GM18907 (cell line): Measurements from ENCODE around the gene CXXC1.
"Not testable (repeated sequence)": the region's sequence is repeated elsewhere in the genome, so short reads cannot be mapped to it uniquely, and the experiment has no call there.

ENCODE experiments used
- ATAC-seq: cut with Tn5 transposase; IDR thresholded peaks from one replicate; pipeline ENCODE4 v1.9.1; 2021; ENCODE audit warnings: mild to moderate bottlenecking, moderate library complexity; ENCODE audit not compliant: unreplicated experiment

CXXC1 gene

GRCh38 chr18:50287441-50288347 lies at the start of gene CXXC1:
TSS of gene CXXC1 (minus strand) at chr18:50287692. CDS start at chr18:50287589, 103 bp downstream.
- peak; percentile 90 for ATAC-seq

DNA sequence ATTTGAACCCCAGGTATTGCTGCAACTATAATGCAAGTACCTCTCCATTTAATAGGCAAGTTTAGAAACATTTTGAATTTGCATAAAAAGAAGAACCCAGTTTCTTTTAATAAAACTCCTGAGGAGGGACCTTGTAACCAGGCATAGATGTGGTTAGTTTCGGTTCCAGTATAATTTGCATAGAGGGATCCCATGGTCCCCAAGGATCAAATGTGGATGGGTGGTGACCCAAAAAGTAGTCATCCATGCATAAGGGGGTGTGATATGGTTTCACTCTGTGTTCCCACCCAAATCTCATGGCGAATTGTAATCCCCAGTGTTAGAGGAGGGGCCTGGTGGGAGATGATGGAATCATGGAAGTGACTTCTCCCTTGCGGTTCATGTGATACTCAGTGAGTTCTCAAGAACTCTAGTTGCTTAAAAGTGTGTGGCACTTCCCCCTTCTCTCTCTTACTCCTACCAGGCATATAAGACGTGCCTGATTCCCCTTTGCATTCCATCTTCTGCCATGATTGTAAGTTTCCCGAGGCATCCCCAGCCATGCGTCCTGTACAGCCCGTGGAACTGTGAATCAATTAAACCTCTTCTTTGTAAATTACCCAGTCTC lies 47.2 kb upstream of the CXXC1 start:
- ATAC-seq, result peak; percentile 76

DNA sequence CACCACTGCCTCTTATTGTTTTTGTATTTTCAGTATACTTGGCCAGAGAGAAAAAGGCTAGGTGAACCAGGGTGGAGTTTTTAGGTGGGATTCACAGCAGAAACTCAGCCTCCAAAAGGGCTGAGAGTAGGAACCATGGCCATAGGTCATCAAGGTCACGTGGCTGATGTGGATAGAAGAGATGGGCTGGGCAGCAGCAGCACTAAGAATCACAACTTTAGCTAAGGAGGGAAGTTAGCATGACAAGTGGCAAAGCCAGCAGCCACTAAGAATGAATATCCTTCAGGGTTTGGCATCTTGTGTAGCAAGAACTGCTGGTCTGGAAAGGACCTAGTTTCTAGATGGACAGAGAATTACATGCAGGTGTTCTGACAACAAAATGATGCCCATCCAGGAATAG lies 44.2 kb upstream of the CXXC1 start:
- no peak for ATAC-seq

- no peak for ATAC-seq
Measured at GRCh38 chr18:50330176-50330575, 42.7 kb upstream of the CXXC1 start.

DNA sequence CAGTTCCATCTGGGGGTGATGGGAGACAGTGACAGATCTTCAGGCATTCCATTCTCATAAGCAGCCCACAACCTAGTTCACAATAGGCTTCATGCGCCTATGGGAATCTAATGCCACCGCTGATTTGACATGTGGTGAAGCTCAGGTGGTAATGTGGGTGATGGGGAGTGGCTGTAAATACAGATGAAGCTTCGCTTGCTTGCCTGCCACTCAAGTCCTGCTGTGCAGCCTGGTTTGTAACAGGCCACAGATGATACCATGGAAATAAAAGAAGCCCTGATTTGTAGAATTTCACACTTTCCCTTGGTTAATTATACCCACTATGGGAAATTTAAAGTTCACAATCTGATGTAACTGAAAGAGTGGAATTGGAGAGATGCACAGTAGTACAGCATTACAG lies 40.5 kb upstream of the CXXC1 start:
- ATAC-seq, result no peak

DNA sequence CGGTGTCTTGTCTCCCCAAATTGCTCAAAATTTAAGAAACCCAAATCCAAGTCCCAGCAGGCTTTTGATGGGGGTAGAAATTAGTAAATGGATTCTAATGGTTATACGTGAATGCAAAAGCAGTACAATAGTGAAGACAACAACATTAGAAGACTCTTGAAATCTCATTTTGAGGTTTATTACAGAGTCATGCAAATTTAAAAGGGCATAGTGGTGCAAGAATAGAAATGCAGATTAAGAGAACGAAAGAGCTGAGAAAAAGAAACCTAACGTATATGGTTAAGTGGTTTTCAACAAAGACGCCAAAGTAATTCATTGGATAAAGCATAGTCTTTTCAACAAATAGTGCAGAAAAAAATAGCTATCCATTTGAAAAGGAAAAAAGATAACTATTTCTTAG lies 33.2 kb upstream of the CXXC1 start:
- ATAC-seq, result peak; percentile 73

DNA sequence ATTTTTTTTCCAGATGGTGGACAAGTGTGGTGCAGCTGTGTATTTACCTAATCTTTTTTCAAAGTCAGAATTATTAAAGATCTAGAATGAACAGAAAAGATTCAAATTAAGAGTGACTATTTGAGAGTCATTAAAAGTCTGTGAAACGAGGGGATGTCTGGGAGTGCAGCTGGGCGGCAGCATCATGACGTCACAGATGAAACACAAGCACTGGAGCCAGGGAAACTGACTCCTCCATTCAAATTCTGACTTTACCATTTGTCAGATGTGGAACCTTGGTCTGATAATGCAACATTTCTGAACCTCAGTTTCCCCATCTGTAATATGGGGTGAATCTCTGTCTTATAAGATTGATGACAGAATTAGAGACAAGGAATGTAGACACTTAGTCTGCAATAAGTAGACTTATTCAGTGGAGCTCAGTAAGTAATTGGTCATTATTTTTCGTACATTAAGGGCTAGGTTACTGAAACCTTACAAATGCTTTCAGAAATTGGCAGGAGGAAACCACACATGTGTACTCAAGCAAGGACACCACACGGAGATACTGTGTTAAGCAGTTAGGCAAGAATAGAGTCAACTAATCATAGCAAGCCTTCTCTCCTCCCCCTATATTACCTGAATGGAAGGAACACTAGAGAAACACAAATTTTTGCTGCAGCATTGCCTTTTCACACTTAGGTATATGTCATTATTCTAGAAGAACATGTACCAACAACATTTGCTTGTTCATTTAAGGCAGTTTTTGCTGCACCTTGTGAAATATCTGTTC lies 27.8 kb upstream of the CXXC1 start:
- peak; percentile 79 for ATAC-seq

DNA sequence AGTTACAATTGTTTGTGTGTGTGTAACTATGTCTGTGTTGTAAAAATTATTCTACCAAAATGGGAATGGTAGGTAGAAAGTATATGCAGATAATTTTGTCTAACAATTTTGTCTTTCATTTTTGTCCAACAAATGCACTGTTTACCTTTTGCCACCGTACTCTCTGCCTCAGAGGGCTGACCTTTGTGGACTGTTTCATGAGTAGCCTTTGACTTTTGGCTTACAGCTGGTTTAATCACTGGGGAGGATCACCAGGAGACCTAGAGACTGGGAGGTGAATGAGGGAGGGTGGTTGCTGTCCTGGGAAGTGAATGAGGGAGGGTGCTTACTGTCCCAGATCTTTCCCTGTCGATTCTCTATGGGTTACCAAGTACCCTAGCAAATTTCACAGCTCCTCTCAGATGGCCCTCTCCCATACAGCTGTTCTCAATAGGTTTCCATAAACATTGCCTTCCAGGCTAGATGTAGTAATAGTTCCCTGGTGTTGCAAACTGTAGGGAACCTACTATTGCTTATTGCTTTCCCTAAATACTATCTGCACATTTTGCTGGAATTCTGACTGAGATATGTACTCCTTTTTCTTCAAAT lies 26.5 kb upstream of the CXXC1 start:
- ATAC-seq, result no peak

DNA sequence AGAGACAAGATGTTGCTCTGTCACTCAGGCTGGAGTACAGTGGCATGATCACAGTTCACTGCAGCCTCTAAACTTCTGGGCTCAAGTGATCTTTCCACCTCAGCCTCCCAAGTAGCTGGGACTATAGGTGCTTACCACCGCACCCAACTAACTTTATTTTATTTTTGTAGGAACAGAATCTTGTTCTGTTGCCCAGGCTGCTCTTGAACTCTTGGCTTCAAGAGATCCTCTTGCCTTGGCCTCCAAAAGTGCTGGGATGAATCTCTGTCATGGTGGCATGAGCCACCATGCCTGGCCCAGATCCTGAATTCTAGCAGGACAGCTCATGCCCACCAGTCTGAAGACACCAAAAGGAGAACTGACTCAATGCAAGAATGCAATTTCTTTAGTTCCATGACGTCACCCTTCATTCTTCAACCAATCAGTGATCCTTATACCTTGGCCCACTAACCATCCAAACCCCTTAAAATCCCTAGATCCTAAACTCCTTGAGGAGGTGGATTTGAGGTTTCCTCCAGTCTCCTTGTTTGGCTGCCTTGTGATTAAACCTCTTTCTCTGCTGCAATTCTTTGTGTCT lies 25.6 kb upstream of the CXXC1 start:
- ATAC-seq, result peak; percentile 43

DNA sequence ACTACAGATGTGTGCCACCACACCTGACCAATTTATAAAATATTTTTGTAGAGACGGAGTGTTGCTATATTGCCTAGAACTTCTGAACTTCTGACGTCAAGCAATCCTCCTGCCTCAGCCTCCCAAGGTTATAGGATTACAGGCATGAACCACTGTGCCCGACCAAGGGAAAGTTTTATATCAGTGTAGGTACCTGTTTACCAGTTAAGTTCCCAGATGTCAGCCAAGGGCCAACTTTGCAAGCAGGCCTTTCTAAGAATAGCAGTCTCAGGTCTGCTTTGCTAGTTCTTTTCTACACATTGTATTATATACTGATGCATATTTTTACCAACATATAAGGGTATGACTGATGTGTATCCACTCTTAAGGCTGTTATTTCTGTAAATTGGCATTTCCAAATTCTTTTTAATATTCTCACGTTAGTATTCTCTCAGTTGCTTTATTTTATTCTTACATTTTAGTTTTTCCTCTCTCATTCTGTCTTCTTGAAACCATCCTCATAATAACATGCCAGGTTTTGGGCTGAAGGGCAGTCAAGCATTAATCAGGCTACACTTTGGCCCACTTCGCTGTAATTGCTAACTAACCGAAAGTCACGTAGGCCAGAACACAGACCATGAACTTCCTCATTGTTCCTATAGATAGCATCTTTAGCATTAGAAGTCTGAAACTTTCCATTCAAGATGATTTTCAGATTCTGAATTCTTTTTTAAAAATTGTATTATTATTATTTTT lies 25.0 kb upstream of the CXXC1 start:
- peak; percentile 80 for ATAC-seq

GRCh38 chr18:50311650-50312049 lies 24.2 kb upstream of the CXXC1 start:
- no peak for ATAC-seq

DNA sequence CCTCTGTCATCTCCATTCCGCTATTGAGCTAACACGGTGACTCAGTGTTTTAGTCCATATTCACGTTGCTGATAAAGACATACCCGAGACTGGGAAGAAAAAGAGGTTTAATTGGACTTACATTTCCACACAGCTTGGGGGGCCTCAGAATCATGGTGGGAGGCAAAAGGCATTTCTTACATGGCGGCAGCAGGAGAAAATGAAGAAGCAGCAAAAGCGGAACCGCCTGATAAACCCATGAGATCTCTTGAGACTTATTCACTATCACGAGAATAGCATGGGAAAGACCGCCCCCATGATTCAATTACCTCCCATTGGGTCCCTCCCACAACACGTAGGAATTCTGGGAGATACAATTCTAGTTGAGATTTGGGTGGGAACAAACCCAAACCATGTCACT lies 22.6 kb upstream of the CXXC1 start:
- no peak for ATAC-seq

DNA sequence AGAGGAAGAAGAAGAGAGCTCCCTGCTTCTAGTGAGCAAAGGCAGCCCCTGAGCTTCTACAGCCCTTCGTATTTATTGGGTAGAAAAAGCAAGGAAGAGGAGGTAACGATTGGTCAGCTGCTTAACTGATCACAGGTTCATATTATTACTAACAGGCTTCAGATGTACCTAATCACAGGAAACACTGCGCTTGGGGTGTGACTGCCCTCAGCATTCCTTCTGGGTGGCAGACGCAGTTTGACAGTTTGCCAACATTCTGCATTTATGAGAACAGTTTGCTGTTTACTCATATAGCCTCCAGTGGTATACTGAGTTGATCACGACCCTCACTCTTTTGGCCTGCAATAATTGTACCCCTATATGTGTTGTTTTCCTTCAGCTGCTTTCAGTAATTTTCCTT lies 21.4 kb upstream of the CXXC1 start:
- not testable (repeated sequence) for ATAC-seq

DNA sequence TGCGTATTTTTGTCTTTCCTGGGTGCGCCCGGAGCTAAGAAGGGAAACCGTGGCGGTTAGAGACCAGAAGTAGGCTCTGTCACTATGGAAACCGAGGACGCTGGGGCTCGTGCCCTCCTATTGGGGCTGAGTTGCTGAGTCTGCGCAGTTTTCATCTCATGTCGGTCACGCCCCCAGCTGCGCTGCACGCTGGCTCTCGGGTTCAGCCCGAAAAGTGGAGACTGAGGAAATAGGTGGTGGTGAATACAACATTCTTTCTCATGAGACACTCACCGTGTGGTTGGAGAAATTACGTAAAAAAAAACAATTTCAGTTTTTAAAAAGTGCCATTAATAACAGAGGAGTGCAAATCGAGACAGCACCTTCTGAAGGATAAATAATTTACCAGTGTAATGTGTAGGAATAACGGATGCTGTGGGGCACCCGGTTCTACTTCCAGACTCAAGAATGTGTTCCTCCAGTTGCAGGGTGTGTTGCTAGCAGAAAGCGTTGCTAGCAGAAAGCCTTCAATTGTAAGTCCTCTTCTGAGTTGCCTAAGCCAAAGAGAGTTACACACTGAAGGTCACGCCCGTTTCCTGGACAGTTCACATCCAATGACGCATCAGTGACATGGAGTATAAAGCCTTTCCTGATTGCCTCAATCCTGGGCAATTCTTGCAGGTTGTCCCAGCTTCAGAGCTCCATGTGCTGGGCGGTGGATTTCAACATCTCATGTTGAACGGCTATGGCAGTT lies 20.4 kb upstream of the CXXC1 start:
- ATAC-seq, result peak; percentile 93

DNA sequence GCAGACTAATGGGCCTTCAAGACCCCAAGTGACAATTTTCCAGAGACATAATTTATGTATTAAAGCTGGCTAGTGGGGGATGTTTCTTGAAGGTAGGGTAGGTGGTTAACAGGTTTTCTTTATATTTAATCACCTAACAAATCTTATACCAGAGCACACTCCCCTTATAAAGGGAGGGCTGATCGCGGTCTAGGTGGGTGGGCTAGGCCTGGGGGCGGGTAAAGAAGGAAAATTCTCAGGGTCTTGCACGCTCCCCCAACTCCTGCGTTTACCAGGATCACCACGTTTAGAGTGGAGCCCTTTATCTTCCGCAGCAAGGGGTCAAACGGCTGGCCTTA lies 19.9 kb upstream of the CXXC1 start:
- ATAC-seq, result no peak

- ATAC-seq, result no peak
Measured at GRCh38 chr18:50306944-50307343, 19.5 kb upstream of the CXXC1 start.

DNA sequence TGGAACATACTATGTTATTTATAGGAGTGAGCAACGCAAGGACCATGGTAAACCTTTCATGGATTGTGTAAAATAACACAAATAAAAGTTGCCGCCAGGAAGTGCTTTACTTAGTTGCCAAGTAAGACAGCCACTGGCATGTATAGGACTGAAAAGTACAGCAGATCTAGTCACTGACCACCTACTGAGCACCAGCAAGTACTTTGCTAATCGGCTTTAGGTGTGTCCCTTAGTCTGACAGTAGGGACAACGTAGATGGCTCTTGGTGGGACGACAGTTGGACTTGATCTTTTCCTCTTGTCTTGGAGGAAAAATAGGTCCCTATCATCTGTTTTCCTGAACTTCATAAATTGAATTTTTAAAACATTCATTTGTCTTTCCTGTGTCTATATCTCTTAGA lies 13.6 kb upstream of the CXXC1 start:
- ATAC-seq, result no peak

DNA sequence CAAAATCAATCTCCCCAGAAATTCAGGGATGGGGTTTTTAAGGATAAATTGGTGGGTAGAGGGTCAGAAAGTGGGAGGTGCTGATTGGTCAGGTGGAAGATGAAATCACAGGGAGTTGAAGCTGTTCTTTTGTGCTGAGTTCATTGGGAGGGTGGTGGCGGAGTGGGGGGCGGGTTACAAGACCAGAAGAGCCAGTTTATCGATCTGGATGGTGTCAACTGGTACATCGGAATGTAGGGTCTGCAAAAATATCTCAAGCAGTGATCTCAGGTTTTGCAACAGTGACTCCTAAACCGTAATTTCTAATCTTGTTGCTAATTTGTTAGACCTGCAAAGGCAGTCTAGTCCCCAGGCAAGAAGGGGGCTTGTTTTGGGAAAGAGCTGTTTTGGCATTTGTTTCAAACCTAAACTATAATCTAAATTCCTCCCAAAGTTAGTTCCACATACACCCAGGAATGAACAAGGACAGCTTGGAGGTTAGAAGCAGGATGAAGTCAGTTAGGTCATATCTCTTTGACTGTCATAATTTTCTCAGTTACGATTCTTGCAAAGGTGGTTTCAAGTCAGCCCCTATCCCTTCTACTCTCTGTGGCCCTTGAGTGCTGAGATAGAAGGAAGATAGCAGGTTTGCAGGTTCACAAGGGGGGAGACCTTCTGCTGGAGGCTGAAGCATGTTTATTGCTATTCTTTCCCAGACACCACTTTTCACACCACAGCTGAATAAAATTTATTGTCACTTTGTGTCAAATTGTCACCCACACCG lies 12.3 kb upstream of the CXXC1 start:
- ATAC-seq, result no peak
